ENCODE data around the gene SMARCC1. TPM values are rescaled to one million over a fixed set of nuclear protein-coding genes. Genes with fewer than 3 reads are reported as not detected.

The SMARCC1 gene
- total and polyA plus RNA-seq, 8 donors = 9.0 to 58.7 (median 44.2) TPM

GRCh38 chr3:47629770-47630169 is 151.9 kb downstream of the SMARCC1 start:
- Histone ChIP-seq H3K36me3 (peaks cover 0 to 51% (median 15%) of the 10 kb centered on the region in 3 donors), H3K27ac (no peak overlapping the region), H3K4me1 (no peaks in the 10 kb centered on the region), H3K27me3 (no peaks in the 10 kb centered on the region), H3K4me3 (no peak overlapping the region), H3K9me3 (no peaks in the 10 kb centered on the region)
- DNase-seq (no peak), FAIRE-seq (no peak), ATAC-seq (no peak)
- TF ChIP-seq, protein P1, sequence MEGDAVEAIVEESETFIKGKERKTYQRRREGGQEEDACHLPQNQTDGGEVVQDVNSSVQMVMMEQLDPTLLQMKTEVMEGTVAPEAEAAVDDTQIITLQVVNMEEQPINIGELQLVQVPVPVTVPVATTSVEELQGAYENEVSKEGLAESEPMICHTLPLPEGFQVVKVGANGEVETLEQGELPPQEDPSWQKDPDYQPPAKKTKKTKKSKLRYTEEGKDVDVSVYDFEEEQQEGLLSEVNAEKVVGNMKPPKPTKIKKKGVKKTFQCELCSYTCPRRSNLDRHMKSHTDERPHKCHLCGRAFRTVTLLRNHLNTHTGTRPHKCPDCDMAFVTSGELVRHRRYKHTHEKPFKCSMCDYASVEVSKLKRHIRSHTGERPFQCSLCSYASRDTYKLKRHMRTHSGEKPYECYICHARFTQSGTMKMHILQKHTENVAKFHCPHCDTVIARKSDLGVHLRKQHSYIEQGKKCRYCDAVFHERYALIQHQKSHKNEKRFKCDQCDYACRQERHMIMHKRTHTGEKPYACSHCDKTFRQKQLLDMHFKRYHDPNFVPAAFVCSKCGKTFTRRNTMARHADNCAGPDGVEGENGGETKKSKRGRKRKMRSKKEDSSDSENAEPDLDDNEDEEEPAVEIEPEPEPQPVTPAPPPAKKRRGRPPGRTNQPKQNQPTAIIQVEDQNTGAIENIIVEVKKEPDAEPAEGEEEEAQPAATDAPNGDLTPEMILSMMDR (IDR thresholded peaks at IDR 0.05) = no peak
- intact Hi-C loops (cut with DNase I) = no loop called here
- 78% methylated on average over 6 of the region's 6 CpGs for WGBS, 2 donors

GRCh38 chr3:47628426-47628825 is 153.3 kb downstream of the SMARCC1 start:
- intact Hi-C loops (cut with DNase I) = no loop called here
- FAIRE-seq (no peak), DNase-seq (no peak), ATAC-seq (no peak)
- TF ChIP-seq, protein P1 (IDR thresholded peaks at IDR 0.05) = no peak
- Histone ChIP-seq H3K27me3 (no peaks in the 10 kb centered on the region), H3K9me3 (no peaks in the 10 kb centered on the region), H3K36me3 (peaks cover 0 to 50% (median 18%) of the 10 kb centered on the region in 3 donors), H3K4me3 (no peak overlapping the region), H3K27ac (no peak overlapping the region), H3K4me1 (no peaks in the 10 kb centered on the region)
- 93 to 97% methylated on average over 6 of the region's 6 CpGs for WGBS, 2 donors

GRCh38 chr3:47622671-47623461 is 158.8 kb downstream of the SMARCC1 start:
- intact Hi-C loops (cut with DNase I) = no loop called here
- H3K4me3 ChIP-seq = no peak overlapping the region
- TF ChIP-seq, protein P1 (IDR thresholded peaks at IDR 0.05) = no peak
- H3K27me3 ChIP-seq = no peaks in the 10 kb centered on the region
- FAIRE-seq (no peak), DNase-seq (no peak), ATAC-seq (no peak)
- H3K9me3 ChIP-seq = no peaks in the 10 kb centered on the region
- WGBS, 2 donors = 73 to 76% methylated on average over 3 of the region's 3 CpGs
- H3K36me3 ChIP-seq = peaks cover 0 to 58% (median 8%) of the 10 kb centered on the region in 3 donors
- H3K4me1 ChIP-seq = no peaks in the 10 kb centered on the region
- H3K27ac ChIP-seq = no peak overlapping the region

- no peaks in the 10 kb centered on the region for H3K9me3 ChIP-seq
- ATAC-seq (no peak), FAIRE-seq (no peak), DNase-seq (no peak)
- WGBS, 2 donors = 53 to 64% methylated on average over 5 of the region's 5 CpGs
- no peaks in the 10 kb centered on the region for H3K27me3 ChIP-seq
- peaks cover 10 to 18% (median 17%) of the 10 kb centered on the region in 3 donors for H3K4me1 ChIP-seq
- intact Hi-C loops (cut with DNase I) = no loop called here
- TF ChIP-seq, protein P1 (IDR thresholded peaks at IDR 0.05) = no peak
- H3K27ac ChIP-seq = no peak overlapping the region
- no peak overlapping the region for H3K4me3 ChIP-seq
- peaks cover 0 to 38% (median 0%) of the 10 kb centered on the region in 3 donors for H3K36me3 ChIP-seq
These were observed 164.3 kb downstream of the SMARCC1 start for GRCh38 chr3:47617086-47618010.
